AG04449 (cell line): ENCODE results near the gene AK4.

Source experiments
- CTCF ChIA-PET: fragments of 350-600 bp; formaldehyde crosslinking; extraction: SDS; loops from one replicate; lab custom pipeline; 2021; ENCODE audit warnings: antibody characterized with exemption; lab: Yijun Ruan, JAX
- POLR2A ChIA-PET: fragments of 400-600, 350-600 bp; formaldehyde crosslinking; extraction: SDS; loops from one replicate; lab custom pipeline; 2020; ENCODE audit warnings: antibody characterized with exemption, inconsistent platforms; lab: Yijun Ruan, JAX
- DNase-seq: peaks from one replicate; pipeline ENCODE4 v3.0.0-alpha.2; 2010; ENCODE audit warnings: low read depth, low spot score
- H3K4me3 ChIP-seq: 2 replicates; pipeline ENCODE4 v1.5.1; 2011; ENCODE audit warnings: low read depth, mild to moderate bottlenecking, control low read depth, low read length
- CTCF ChIP-seq: IDR thresholded peaks from one replicate; pipeline ENCODE4 v1.5.1; 2011; ENCODE audit warnings: mild to moderate bottlenecking, moderate library complexity, low read length, control low read depth, inconsistent platforms; ENCODE audit not compliant: insufficient read depth; ENCODE audit errors: missing control alignments

Gene AK4

DNA sequence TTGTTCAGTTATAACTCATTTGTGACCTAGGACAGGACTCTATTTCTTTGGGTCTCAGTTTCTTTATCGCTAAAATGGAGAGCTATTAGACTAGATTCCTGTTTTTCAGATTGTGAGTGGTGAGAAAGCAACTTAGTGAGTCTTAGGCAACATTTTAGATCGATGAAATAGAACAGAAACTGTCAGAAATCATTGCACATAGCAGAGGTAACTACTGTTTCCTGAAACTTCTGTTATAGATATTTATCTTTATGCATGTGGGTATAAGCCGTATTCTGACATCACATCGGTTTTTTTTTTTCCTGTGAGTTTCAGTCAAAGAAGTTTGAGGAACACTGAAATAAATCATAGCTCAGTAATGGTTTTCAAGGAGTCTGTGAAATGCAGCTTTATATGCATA, 119.3 kb downstream of the AK4 start:
- no peak overlapping the region for H3K4me3 ChIP-seq
- ChIA-PET CTCF (interaction anchor here (1.4 kb wide), 1 partner anchor 58 kb away, joined by 5 read pairs; no protein-coding TSS in a partner anchor), POLR2A (no interaction called here)
- no peak for DNase-seq
- no peak for TF ChIP-seq CTCF

DNA sequence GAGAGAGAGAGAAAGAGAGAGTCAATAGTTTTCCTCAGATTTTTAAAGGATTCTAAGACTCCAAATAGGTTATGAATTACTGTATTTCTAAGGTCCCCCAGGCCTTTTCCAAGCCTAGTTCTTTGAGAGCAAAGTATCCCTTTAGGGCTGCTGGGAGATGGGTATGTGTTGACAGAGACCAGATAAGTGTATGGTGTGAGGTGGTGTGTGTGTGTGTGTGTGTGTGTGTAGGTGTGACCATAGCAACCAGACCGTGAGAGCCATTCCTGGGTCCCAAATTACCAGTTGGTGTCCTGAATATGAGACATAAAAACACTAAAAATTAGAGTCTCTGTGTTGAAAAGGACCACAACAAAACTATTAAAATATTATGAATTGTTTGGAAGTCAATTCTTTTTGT, 119.7 kb downstream of the AK4 start:
- ChIA-PET POLR2A (no interaction called here), CTCF (no interaction called here)
- H3K4me3 ChIP-seq = no peak overlapping the region
- DNase-seq = no peak
- no peak for TF ChIP-seq CTCF

DNA sequence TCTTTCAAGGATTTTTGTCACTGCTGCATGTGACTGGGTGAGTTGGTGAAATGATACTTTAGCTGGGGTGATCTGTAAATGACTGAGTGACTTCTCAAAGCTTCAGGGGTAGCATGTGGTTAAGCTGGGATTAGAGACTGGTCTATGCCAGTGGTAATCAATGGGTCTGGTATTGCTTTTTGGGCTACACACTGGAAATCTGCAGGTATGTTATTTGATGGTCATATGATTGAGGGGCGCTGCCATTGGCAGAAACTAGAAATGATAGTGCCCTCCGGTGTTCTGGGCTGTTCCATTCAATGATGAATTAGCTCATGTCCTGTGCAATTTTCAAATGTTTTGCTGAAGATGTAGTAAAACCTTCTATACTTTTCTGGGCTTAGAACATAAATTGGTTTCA, 121.6 kb downstream of the AK4 start:
- ChIA-PET POLR2A (no interaction called here), CTCF (no interaction called here)
- TF ChIP-seq CTCF = no peak
- H3K4me3 ChIP-seq = no peak overlapping the region
- DNase-seq = no peak

DNA sequence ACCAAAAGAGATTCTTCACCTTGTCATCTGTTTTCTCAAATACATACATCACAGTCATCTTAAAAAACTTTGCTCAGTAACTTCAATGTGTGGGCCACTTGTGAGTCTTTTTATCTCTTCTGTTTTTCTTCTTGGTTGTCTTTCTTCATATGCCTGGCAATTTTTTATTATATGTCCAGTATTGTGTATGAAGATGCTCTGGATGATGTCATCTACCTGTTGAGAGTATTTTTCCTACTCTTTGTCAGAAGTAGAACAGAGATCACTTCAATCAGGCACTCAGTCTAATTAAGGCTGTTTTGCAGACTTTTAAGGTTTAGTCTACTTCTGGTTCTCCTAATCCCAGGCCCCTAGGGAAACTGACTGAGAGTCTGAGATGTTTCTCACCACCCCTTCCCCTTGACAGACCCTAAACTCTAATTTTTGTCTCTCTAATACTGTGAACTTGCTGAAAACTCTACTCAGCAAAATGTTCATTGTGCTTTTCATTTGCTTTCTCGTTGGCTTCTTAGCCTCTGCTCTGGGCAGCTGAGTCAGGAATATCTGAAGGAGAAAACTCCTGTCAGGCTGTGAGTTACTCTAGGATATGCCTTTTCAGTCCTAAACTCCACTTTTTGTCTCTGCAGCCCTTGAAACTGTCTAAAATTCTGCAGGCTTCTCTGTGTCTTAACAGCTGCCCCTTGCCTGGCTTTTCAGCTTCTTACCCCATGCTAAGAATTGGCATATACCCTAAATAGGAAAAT, 128.4 kb downstream of the AK4 start:
- no peak overlapping the region for H3K4me3 ChIP-seq
- ChIA-PET CTCF (no interaction called here), POLR2A (no interaction called here)
- no peak for TF ChIP-seq CTCF
- no peak for DNase-seq

- no peak for DNase-seq
- ChIA-PET POLR2A (interaction anchor here (0.6 kb wide), 1 partner anchor 203 kb away, joined by 4 read pairs; no protein-coding TSS in a partner anchor), CTCF (interaction anchor here (0.9 to 1.6 kb wide), 3 partner anchors 13 to 410 kb away, joined by 3 to 4 read pairs (median 3); no protein-coding TSS in a partner anchor)
- H3K4me3 ChIP-seq = no peak overlapping the region
- TF ChIP-seq CTCF = no peak
These were observed 129.8 kb downstream of the AK4 start for GRCh38 chr1:65277605-65278347.
